ENCODE data around the gene BARX1. TPM values are rescaled to one million over a fixed set of nuclear protein-coding genes. Genes with fewer than 3 reads are reported as not detected.

Gene BARX1
- total and polyA plus RNA-seq, 9 of the 15 experiments (the other 6 are each of a cell fraction or from before 2014, with no cell fraction given): 0.11 to 0.14 TPM; not detected in 7

DNA sequence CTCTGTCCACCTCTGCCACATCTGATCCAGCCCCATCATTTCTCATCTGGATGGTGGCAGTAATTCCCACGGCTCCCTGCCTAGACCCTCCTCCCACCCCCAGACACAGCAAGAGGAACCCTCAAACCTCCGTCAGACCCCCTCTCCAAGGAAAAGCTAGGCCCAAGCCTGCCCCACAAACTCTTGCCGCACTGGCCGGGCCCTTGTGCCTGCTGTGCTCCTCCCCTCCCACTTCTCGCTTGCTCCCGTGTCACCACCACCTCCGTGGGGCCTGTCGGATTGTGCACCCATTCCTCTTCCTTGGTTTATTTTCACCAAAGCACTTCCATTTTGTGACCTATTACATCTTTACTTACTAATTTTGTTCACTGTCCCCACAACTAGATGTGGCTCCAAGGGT lies 14.2 kb downstream of the BARX1 start:
- H3K27ac ChIP-seq (ENCODE audit: extremely low read depth, low read depth, low read length): no peak overlapping the region
- H3K79me2 ChIP-seq (ENCODE audit: control insufficient read depth, insufficient read depth, low read length): no peaks in the 10 kb centered on the region
- no peak overlapping the region for H3K4me2 ChIP-seq (ENCODE audit: insufficient read depth, low read length)
- 0% methylated on average over 8 of the region's 8 CpGs for WGBS (ENCODE audit: insufficient coverage, low coverage, missing lambda C conversion rate)
- peaks cover 12 to 63% of the 10 kb centered on the region in 2 experiments for H3K27me3 ChIP-seq (ENCODE audit: control insufficient read depth in 2 of 2, insufficient read depth in 2 of 2, low read length in 2 of 2)
- no peak overlapping the region for H3K4me3 ChIP-seq
- FAIRE-seq (no peak), ATAC-seq (no peak), DNase-seq (ENCODE audit: extremely low read depth in 1 of 4, low spot score in 3 of 4) (no peak)
- TF ChIP-seq ZNF124 (CRISPR knock-in tag; IDR thresholded peaks at IDR 0.05) (no peak), PRDM10 (IDR thresholded peaks at IDR 0.05; ENCODE audit: partially characterized antibody) (no peak), HCFC1 (IDR thresholded peaks at IDR 0.05; ENCODE audit: low read depth, low read length) (no peak), YY1 (IDR thresholded peaks at IDR 0.05; ENCODE audit: borderline replicate concordance in 1 of 3, control insufficient read depth in 1 of 3, extremely low read depth in 1 of 3, insufficient read depth in 3 of 3, insufficient read length in 1 of 3, insufficient replicate concordance in 2 of 3, low read depth in 1 of 3, low read length in 2 of 3) (no peak), TRIM24 (IDR thresholded peaks at IDR 0.05) (no peak), KDM5B (IDR thresholded peaks at IDR 0.05; ENCODE audit: insufficient replicate concordance, low read depth, low read length) (no peak), POLR2A (conservative IDR thresholded peaks at IDR 0.05) (no peak), ZFPM2 (CRISPR knock-in tag; IDR thresholded peaks at IDR 0.05) (no peak), ZNF785 (CRISPR knock-in tag; IDR thresholded peaks at IDR 0.05) (no peak), SOX6 (IDR thresholded peaks at IDR 0.05) (no peak), IRF2 (CRISPR knock-in tag; IDR thresholded peaks at IDR 0.05) (no peak), MTF1 (CRISPR knock-in tag; IDR thresholded peaks at IDR 0.05; ENCODE audit: borderline replicate concordance) (no peak), C11orf30 (IDR thresholded peaks at IDR 0.05; ENCODE audit: low read depth) (no peak), BHLHE40 (IDR thresholded peaks at IDR 0.05; ENCODE audit: low read length) (no peak), TBP (optimal IDR thresholded peaks at IDR 0.05; ENCODE audit: low read depth, low read length) (no peak)
- CTCF ChIA-PET (ENCODE audit: low intra/inter-chr PET ratio): no interaction called here
- peaks cover 0 to 6% of the 10 kb centered on the region in 2 experiments; a peak in 2 of 5 replicates for H3K4me1 ChIP-seq (replicated peaks in 1 of 2; ENCODE audit: control insufficient read depth in 2 of 2, insufficient read depth in 2 of 2, low read length in 2 of 2)
- no TSS peak for BruUV-seq (replicated peaks)
- POLR2A ChIA-PET: interaction anchor here (0.9 kb wide), 1 partner anchor 9 kb away, joined by 3 read pairs; no protein-coding TSS in a partner anchor
- in situ Hi-C loops (cut with MboI): no loop called here
- H3K9me1 ChIP-seq (ENCODE audit: control insufficient read depth, insufficient read depth, low read length): no peaks in the 10 kb centered on the region
- no peak overlapping the region for H3K9ac ChIP-seq (ENCODE audit: insufficient read depth in 1 of 2, low read depth in 2 of 2, low read length in 2 of 2)
- peaks cover 4% of the 10 kb centered on the region; the same call in 1 of the 2 replicates for H4K20me1 ChIP-seq (replicated peaks; ENCODE audit: control insufficient read depth, insufficient read depth, low read length)
- no peaks in the 10 kb centered on the region for H3K9me3 ChIP-seq (replicated peaks; ENCODE audit: control insufficient read depth, insufficient read depth, low read depth, low read length)
- H3K36me3 ChIP-seq (ENCODE audit: control insufficient read depth, insufficient read depth, low read length): no peaks in the 10 kb centered on the region
- H2AFZ ChIP-seq (ENCODE audit: low read depth, low read length): no peak overlapping the region
- intact Hi-C loops (cut with micrococcal nuclease): no loop called here
